HT-29 (cell line): Measurements from ENCODE around the gene MICAL3. TPM values are rescaled to one million over a fixed set of nuclear protein-coding genes. Genes with fewer than 3 reads are reported as not detected.
"Not testable (repeated sequence)": the region's sequence is repeated elsewhere in the genome, so short reads cannot be mapped to it uniquely, and the experiment has no call there.

ENCODE experiments used
- DNase-seq: peaks from one replicate; pipeline ENCODE4 v3.0.0-alpha.2; 2015; ENCODE audit warnings: low spot score
- total RNA-seq: library from RNA; depleted of rRNA; stranded (reverse); fragments of >200 nt; shearing (Covaris generic); gene quantifications from 2 replicates; pipeline ENCODE4 v1.2.3, GENCODE V29; 2014

The MICAL3 gene
- total RNA-seq, 1 experiment from 2014 or later, result 11.2 TPM

- peak; percentile 87 for DNase-seq
Observed at GRCh38 chr22:18001040-18001893, 23.1 kb downstream of the MICAL3 start.

DNA sequence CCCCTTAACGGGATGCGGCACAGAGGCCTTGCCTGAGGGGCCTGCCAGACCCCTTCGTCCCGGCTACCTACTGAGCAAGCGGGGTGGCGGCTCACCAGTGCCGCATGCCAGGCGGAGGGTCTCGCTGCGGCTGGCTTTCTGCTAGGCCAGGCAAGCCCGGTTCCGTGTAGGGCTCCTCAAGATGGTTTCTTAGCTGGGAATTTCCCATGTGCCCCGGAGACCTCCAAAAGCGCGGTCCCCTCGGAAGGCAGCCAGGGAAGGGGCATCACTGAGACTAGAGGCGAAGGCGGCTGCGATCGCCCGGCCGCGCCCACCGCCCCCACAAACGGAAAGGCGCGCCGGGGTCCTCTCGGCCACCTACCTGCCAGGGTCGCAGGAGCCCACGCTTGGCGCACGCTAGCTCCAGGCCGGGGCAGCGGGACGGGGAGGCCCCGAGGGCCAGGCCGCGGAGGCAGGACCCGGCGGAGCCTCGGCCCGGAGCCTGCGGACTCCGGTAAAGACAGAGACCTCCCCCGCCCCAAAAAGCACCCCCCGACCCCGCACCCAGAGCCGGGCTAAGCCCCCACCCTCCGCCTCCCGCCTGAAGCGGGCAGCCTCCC lies 23.8 kb downstream of the MICAL3 start:
- no peak for DNase-seq

GRCh38 chr22:17999851-18000250 lies 24.5 kb downstream of the MICAL3 start:
- peak; percentile 5 for DNase-seq

- no peak for DNase-seq
Observed at GRCh38 chr22:17998913-17999312, 25.4 kb downstream of the MICAL3 start.

DNA sequence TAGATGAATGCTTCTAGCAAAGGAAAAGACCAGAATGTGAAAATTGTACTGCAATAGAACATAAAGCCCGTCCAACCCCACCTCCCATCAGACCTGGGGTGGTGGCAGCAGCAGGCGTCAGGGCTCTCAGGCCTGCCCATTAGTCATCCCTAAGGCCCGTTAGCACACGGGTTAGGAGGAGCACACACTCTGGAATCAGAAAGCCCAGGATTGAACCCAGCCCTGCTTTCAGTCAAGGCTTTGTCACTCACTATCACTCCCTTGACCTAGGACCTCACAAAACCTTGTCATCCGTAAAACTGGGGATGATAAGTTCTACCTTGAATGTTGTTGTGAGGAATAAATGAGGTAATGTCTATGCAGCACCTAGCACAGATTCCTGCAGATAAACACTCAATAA lies 26.9 kb downstream of the MICAL3 start:
- no peak for DNase-seq

GRCh38 chr22:17995256-17995655 lies 29.1 kb downstream of the MICAL3 start:
- DNase-seq, result not testable (repeated sequence)

GRCh38 chr22:17994424-17995108 lies 29.8 kb downstream of the MICAL3 start:
- no peak for DNase-seq

GRCh38 chr22:17992976-17993375 lies 31.4 kb downstream of the MICAL3 start:
- DNase-seq, result not testable (repeated sequence)

DNA sequence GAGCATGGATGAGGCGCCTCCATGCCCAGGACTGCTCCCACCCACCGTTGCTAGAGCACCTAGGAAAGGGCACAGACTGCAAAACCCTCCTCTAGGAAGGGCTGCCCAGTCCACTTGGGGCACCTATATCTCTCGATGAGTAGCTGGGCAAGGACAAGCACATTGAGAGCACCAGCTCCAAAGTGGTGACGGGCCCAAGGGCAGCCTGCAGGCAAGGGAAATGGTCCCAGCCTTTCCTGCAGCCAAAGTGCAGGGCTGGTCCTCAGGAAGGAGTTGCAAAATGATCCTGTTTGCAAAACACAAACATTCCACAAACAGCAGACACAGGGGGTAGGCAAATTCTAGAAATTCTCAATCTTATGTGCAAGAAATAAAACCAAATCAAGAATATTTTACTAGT lies 32.4 kb downstream of the MICAL3 start:
- not testable (repeated sequence) for DNase-seq

DNA sequence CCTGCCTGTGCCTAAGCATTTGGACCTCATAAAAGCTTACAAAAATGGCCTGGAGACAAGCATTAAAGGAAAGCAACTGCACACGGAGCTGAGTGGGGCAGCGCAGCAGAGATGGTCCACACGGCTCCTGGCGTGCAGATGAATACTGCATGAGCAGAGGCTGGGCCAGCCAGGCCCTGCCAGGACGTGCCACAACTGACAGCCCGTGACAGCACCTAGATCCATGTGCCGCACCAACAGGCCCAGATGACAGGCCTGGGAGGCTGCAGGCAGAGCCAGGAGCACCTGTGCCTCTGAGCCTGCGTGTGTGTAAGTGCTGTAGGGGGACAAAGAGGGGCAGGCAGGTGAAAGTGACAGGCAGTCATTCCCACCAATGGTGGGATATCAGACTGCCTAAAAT lies 33.4 kb downstream of the MICAL3 start:
- DNase-seq, result no peak

- no peak for DNase-seq
Observed at GRCh38 chr22:17990147-17990546, 34.2 kb downstream of the MICAL3 start.

- no peak for DNase-seq
Observed at GRCh38 chr22:17988800-17989513, 35.4 kb downstream of the MICAL3 start.

- DNase-seq, result no peak
Observed at GRCh38 chr22:17985606-17986005, 38.8 kb downstream of the MICAL3 start.

DNA sequence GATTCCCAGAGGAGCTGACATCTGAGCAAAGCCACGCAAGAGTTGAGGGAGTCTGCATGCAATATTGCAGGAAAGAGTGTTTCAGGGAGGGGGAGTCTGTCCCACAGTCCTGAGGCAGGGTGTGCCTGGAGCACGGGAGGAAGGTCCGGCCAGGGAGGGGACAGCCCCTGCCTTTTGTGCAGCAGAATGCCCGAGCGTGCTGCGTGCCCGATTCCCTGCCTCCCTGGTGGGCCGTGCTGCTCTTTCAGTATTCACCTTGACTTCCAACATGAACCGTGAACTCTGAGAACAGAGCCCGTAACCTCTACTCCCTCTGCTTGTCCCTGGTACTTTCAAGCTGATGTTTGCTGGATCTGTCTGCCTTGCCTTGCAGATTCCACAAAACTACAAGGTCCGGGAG lies 39.3 kb downstream of the MICAL3 start:
- DNase-seq, result not testable (repeated sequence)

- DNase-seq, result no peak
Observed at GRCh38 chr22:17984114-17984513, 40.2 kb downstream of the MICAL3 start.

DNA sequence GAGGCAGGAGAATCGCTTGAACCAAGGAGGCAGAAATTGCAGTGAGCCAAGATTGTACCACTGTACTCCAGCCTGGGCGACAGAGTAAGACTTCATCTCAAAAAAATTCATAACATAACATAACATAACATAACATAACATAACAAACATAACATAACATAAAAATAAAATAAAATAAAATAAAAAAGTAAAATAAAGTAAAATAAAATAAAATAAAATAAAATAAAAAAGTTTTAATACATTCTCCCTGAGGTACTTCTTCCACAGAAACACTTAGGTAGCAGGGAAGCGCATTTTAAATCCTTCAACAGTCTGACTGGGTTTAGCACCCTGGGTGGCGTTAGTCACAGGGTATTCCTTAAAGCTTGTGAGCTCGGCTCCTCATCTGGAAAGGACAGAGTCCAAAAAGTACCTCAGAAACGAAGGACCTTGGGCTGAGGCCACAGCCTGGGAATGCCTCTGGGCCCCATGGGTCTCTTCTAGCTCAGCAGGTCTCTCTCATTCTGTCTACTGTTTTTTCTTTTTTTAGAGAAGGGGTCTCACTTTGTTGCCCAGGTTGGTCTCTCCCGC lies 41.7 kb downstream of the MICAL3 start:
- no peak for DNase-seq

DNA sequence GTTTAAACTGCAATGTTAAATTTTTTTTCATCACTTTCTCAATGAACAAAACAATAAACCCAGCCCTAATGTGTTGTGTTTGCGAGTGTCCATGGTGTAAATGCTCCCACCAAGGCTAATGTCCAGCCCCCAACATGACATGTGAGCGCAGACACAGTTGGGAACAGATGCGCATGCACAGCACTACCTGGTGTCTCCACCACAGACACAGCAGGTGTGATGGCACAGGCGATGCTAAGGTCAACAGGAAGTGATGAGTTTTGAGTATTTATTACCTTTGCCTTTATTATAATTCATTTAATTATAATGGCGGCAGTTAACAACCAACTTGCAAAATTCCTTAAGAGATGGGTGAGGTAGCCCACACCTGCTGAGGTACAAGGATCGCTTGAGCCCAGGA lies 42.9 kb downstream of the MICAL3 start:
- DNase-seq, result no peak

DNA sequence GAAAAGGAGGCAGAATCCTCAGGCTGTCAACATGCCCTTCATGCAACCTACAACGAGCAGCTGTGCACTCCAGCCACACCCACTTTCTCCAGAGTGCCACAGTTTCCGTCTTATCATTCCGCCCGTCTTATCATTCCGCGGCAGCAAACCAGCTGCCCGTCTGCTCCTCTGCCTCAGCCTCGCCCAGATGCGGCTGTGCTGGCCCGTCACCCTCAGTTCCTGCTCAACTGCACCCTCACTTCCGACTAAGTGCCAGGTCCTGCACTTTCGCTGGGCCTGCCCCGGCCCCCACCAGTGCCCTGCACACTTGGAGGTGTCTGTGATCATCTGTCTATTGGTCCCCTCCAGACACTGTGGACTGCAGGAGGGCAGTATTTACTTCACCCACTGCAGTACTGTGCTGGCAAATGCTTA lies 43.7 kb downstream of the MICAL3 start:
- DNase-seq, result peak; percentile 22

DNA sequence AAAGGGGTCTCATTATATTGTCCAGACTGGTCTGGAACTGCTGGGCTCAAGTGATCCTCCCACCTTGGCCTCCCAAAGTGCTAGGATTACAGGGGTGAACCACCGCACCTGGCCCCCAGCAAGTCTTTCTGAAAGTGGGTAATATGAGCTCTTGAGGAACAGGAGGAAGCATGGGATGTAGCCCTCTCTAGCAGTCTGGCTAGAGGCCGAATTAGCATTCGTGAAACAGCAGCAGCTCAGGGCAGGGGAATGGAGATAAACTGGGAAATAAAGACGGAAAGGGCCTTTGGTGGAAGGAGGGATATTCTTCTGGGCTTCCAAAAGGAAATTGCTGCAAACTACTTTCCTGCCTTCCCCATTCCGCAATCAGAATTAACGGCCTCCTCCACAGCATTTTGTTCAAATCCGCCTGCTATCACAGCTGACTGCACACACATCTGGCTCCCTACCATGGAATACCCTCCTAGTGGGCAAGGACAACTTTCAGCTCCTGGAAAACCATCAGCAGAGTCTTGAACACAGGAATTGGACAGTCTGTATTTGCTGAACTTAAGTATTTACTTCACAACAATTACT lies 44.3 kb downstream of the MICAL3 start:
- DNase-seq, result no peak

DNA sequence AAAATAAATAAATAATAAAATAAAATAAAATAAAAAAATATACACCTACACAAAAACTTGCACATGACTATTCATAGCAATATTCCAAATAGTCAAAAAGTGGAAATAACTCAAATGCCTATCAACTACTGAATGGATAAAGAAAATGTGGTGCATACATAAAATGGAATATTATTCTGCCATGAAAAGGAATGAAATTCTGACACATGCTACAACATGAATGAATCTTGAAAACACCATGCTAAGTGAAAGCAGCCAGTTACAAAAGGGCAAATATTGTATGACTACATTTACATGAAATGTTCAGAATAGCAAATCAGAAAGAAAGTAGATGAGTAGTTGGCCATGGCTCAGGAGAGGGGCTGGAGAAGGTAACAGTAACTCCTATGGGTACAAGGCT lies 46.3 kb downstream of the MICAL3 start:
- DNase-seq, result no peak

- no peak for DNase-seq
Observed at GRCh38 chr22:17977371-17977770, 47.0 kb downstream of the MICAL3 start.
